ENCODE measurements around the gene APOB. TPM values are rescaled to one million over a fixed set of nuclear protein-coding genes. Genes with fewer than 3 reads are reported as not detected.

Gene APOB
- total and polyA plus RNA-seq, 2 of the 13 experiments (the other 11 are each of a cell fraction or from before 2014, with no cell fraction given), result 1,569 to 2,515 TPM

DNA sequence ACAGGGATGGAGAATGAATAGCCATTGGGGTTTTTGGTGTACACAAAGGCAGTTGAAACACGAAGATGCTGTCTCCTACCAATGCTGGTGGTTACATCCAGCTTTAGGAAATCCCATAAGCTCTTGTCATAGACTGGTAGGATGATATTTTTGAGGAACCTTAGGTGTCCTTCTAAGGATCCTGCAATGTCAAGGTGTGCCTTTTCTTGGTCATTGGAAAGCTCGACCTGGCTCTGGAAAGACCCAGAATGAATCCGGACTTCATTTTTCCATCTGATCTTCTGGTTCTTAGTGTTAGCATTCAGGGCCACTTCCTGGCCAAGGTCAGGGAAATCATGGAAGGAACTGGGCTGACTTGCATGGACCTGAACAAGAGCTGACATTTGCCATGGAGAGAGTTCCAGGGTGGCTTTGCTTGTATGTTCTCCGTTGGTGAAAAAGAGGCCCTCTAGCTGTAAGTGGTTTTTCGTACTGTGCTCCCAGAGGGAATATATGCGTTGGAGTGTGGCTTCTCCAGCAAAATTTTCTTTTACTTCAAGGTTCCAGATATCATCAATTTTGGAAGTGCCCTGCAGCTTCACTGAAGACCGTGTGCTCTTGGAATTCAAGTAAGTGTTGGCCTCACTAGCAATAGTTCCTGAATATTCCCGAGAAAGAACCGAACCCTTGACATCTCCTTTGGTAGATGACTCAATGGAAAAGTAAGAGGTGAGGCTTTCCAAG is 38.0 kb downstream of the APOB start (continued):
- TF ChIP-seq, protein P1, sequence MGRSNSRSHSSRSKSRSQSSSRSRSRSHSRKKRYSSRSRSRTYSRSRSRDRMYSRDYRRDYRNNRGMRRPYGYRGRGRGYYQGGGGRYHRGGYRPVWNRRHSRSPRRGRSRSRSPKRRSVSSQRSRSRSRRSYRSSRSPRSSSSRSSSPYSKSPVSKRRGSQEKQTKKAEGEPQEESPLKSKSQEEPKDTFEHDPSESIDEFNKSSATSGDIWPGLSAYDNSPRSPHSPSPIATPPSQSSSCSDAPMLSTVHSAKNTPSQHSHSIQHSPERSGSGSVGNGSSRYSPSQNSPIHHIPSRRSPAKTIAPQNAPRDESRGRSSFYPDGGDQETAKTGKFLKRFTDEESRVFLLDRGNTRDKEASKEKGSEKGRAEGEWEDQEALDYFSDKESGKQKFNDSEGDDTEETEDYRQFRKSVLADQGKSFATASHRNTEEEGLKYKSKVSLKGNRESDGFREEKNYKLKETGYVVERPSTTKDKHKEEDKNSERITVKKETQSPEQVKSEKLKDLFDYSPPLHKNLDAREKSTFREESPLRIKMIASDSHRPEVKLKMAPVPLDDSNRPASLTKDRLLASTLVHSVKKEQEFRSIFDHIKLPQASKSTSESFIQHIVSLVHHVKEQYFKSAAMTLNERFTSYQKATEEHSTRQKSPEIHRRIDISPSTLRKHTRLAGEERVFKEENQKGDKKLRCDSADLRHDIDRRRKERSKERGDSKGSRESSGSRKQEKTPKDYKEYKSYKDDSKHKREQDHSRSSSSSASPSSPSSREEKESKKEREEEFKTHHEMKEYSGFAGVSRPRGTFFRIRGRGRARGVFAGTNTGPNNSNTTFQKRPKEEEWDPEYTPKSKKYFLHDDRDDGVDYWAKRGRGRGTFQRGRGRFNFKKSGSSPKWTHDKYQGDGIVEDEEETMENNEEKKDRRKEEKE (IDR thresholded peaks at IDR 0.05), result no peak
- TF ChIP-seq ZNF432 (CRISPR knock-in tag; IDR thresholded peaks at IDR 0.05; ENCODE audit: borderline replicate concordance), result no peak
- TF ChIP-seq ZNF652 (CRISPR knock-in tag; IDR thresholded peaks at IDR 0.05; ENCODE audit: borderline replicate concordance, low read depth), result no peak
- peak; percentile 63 for TF ChIP-seq ZNF781 (CRISPR knock-in tag; IDR thresholded peaks at IDR 0.05; ENCODE audit: borderline replicate concordance, not compliant biosample characterization)
- no peak for TF ChIP-seq KAT2B (IDR thresholded peaks at IDR 0.05; ENCODE audit: borderline replicate concordance, low read depth, low read length)
- TF ChIP-seq SMAD3 (CRISPR knock-in tag; IDR thresholded peaks at IDR 0.05), result no peak; the same call in 1 of the 2 replicates
- peak; percentile 11 for TF ChIP-seq CCAR2 (optimal IDR thresholded peaks at IDR 0.05; ENCODE audit: low read depth, low read length)
- TF ChIP-seq PRMT3 (CRISPR knock-in tag; IDR thresholded peaks at IDR 0.05; ENCODE audit: borderline replicate concordance, low read depth), result peak; percentile 18; the same call in 1 of the 2 replicates
- TF ChIP-seq YY1 (IDR thresholded peaks at IDR 0.05; ENCODE audit: insufficient read depth, insufficient replicate concordance, low read depth, low read length), result no peak
- TF ChIP-seq ZNF337 (CRISPR knock-in tag; IDR thresholded peaks at IDR 0.05; ENCODE audit: borderline replicate concordance, low read depth), result no peak
- TF ChIP-seq ISL2 (CRISPR knock-in tag; IDR thresholded peaks at IDR 0.05), result no peak; the same call in 1 of the 2 replicates
- TF ChIP-seq PRPF4 (IDR thresholded peaks at IDR 0.05; ENCODE audit: low read depth, low read length, poor library complexity, severe bottlenecking), result no peak
- no peak for TF ChIP-seq RAD21 (CRISPR knock-in tag; IDR thresholded peaks at IDR 0.05)
- TF ChIP-seq SMAD9 (CRISPR knock-in tag; IDR thresholded peaks at IDR 0.05), result no peak
- TF ChIP-seq NCOR1 (IDR thresholded peaks at IDR 0.05; ENCODE audit: borderline replicate concordance, low read length), result no peak
- TF ChIP-seq ZNF772 (CRISPR knock-in tag; IDR thresholded peaks at IDR 0.05), result no peak
- TF ChIP-seq AKAP8 (CRISPR knock-in tag; IDR thresholded peaks at IDR 0.05), result no peak
- no peak for TF ChIP-seq EHMT2 (IDR thresholded peaks at IDR 0.05; ENCODE audit: borderline replicate concordance, low read depth, low read length)
- TF ChIP-seq ELF4 (CRISPR knock-in tag; IDR thresholded peaks at IDR 0.05; ENCODE audit: borderline replicate concordance), result 0 out of 2 replicates have a peak, but pooled peaks have one; percentile 23
- TF ChIP-seq SNAI1 (CRISPR knock-in tag; IDR thresholded peaks at IDR 0.05; ENCODE audit: borderline replicate concordance), result no peak
- TF ChIP-seq, protein P2, sequence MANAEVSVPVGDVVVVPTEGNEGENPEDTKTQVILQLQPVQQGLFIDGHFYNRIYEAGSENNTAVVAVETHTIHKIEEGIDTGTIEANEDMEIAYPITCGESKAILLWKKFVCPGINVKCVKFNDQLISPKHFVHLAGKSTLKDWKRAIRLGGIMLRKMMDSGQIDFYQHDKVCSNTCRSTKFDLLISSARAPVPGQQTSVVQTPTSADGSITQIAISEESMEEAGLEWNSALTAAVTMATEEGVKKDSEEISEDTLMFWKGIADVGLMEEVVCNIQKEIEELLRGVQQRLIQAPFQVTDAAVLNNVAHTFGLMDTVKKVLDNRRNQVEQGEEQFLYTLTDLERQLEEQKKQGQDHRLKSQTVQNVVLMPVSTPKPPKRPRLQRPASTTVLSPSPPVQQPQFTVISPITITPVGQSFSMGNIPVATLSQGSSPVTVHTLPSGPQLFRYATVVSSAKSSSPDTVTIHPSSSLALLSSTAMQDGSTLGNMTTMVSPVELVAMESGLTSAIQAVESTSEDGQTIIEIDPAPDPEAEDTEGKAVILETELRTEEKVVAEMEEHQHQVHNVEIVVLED (CRISPR knock-in tag; IDR thresholded peaks at IDR 0.05; ENCODE audit: borderline replicate concordance), result 0 out of 2 replicates have a peak, but pooled peaks have one; percentile 5
- no peak for TF ChIP-seq JARID2 (CRISPR knock-in tag; IDR thresholded peaks at IDR 0.05; ENCODE audit: insufficient replicate concordance)
- TF ChIP-seq KDM4B (CRISPR knock-in tag; IDR thresholded peaks at IDR 0.05), result no peak
- TF ChIP-seq ZNF234 (CRISPR knock-in tag; conservative IDR thresholded peaks at IDR 0.05), result no peak
- no peak for TF ChIP-seq MYC (CRISPR knock-in tag; IDR thresholded peaks at IDR 0.05; ENCODE audit: borderline replicate concordance)
- TF ChIP-seq ZNF317 (CRISPR knock-in tag; IDR thresholded peaks at IDR 0.05), result no peak
- no peak for TF ChIP-seq HES4 (CRISPR knock-in tag; IDR thresholded peaks at IDR 0.05; ENCODE audit: borderline replicate concordance)

Data from HepG2 (cell line).